Measurements from ENCODE around the gene RPS4Y1.
"Not testable (repeated sequence)": the region's sequence is repeated elsewhere in the genome, so short reads cannot be mapped to it uniquely, and the experiment has no call there.

The RPS4Y1 gene

GRCh38 chrY:2866581-2866980 is 25.2 kb downstream of the RPS4Y1 start:
- Mint-ChIP-seq H3K4me1 (no peaks in the 10 kb centered on the region), H3K36me3 (ENCODE audit: low read depth) (no peaks in the 10 kb centered on the region), H3K27me3 (ENCODE audit: low read depth) (no peaks in the 10 kb centered on the region), H3K4me3 (no peak overlapping the region), H3K9me3 (no peaks in the 10 kb centered on the region), H3K27ac (no peak overlapping the region)
- no peak for TF ChIP-seq CTCF (IDR thresholded peaks at IDR 0.05; ENCODE audit: unreplicated experiment in 3 of 3)

- H3K4me3 Mint-ChIP-seq = no peak overlapping the region
Observed at GRCh38 chrY:2867469-2867868, 26.1 kb downstream of the RPS4Y1 start.

GRCh38 chrY:2868035-2868607 is 26.7 kb downstream of the RPS4Y1 start:
- no peak overlapping the region for H3K27ac Mint-ChIP-seq
- no peaks in the 10 kb centered on the region for H3K4me1 Mint-ChIP-seq
- no peaks in the 10 kb centered on the region for H3K36me3 Mint-ChIP-seq (ENCODE audit: low read depth)
- H3K27me3 Mint-ChIP-seq (ENCODE audit: low read depth) = no peaks in the 10 kb centered on the region
- TF ChIP-seq CTCF (IDR thresholded peaks at IDR 0.05; ENCODE audit: unreplicated experiment in 3 of 3) = no peak
- no peak overlapping the region for H3K4me3 Mint-ChIP-seq
- H3K9me3 Mint-ChIP-seq = no peaks in the 10 kb centered on the region

More at GRCh38 chrY:2867469-2867868, 26.1 kb downstream of the RPS4Y1 start:
- Mint-ChIP-seq H3K27ac (no peak overlapping the region), H3K9me3 (no peaks in the 10 kb centered on the region), H3K4me1 (no peaks in the 10 kb centered on the region), H3K27me3 (ENCODE audit: low read depth) (no peaks in the 10 kb centered on the region), H3K36me3 (ENCODE audit: low read depth) (no peaks in the 10 kb centered on the region)
- no peak for TF ChIP-seq CTCF (IDR thresholded peaks at IDR 0.05; ENCODE audit: unreplicated experiment in 3 of 3)

- not testable (repeated sequence) for H3K4me1 Mint-ChIP-seq; H3K36me3 Mint-ChIP-seq (ENCODE audit: low read depth); H3K27ac Mint-ChIP-seq; H3K27me3 Mint-ChIP-seq (ENCODE audit: low read depth); H3K4me3 Mint-ChIP-seq; H3K9me3 Mint-ChIP-seq
Observed at GRCh38 chrY:2872234-2872633, 30.8 kb downstream of the RPS4Y1 start.

- Mint-ChIP-seq H3K36me3 (ENCODE audit: low read depth) (no peaks in the 10 kb centered on the region), H3K27ac (no peak overlapping the region)
Observed at GRCh38 chrY:2874211-2874610, 32.8 kb downstream of the RPS4Y1 start.

GRCh38 chrY:2883561-2883960 is 42.2 kb downstream of the RPS4Y1 start:
- no peak overlapping the region for H3K4me3 Mint-ChIP-seq
- H3K27me3 Mint-ChIP-seq (ENCODE audit: low read depth) = no peaks in the 10 kb centered on the region
- no peaks in the 10 kb centered on the region for H3K4me1 Mint-ChIP-seq
- H3K9me3 Mint-ChIP-seq = no peaks in the 10 kb centered on the region
- no peaks in the 10 kb centered on the region for H3K36me3 Mint-ChIP-seq (ENCODE audit: low read depth)
- TF ChIP-seq CTCF (IDR thresholded peaks at IDR 0.05; ENCODE audit: unreplicated experiment in 3 of 3) = no peak
- H3K27ac Mint-ChIP-seq = no peak overlapping the region

More at GRCh38 chrY:2874211-2874610, 32.8 kb downstream of the RPS4Y1 start:
- no peak for TF ChIP-seq CTCF (IDR thresholded peaks at IDR 0.05; ENCODE audit: unreplicated experiment in 3 of 3)
- no peaks in the 10 kb centered on the region for H3K27me3 Mint-ChIP-seq (ENCODE audit: low read depth)
- no peak overlapping the region for H3K4me3 Mint-ChIP-seq
- no peaks in the 10 kb centered on the region for H3K9me3 Mint-ChIP-seq
- H3K4me1 Mint-ChIP-seq = no peaks in the 10 kb centered on the region

Measured in nephron (organoid).